NT2/D1 (cell line): ENCODE results near the gene SBK2.

Experiments used
- DNase-seq: peaks from one replicate; pipeline ENCODE4 v3.0.0-alpha.2; 2011; ENCODE audit warnings: low read depth, low spot score
- H3K27me3 ChIP-seq: 2 replicates; pipeline ENCODE4 v1.6.0; 2011; ENCODE audit warnings: mild to moderate bottlenecking; ENCODE audit not compliant: insufficient read length, insufficient read depth
- H3K36me3 ChIP-seq: 2 replicates; pipeline ENCODE4 v1.6.1; 2011; ENCODE audit warnings: mild to moderate bottlenecking, low read length, mixed read lengths; ENCODE audit not compliant: insufficient read depth, insufficient read length
- H3K4me1 ChIP-seq: 2 replicates; pipeline ENCODE4 v1.5.1; 2011; ENCODE audit not compliant: insufficient read depth, insufficient read length
- H3K4me3 ChIP-seq: 2 replicates; pipeline ENCODE4 v1.5.1; 2011; ENCODE audit warnings: low read depth; ENCODE audit not compliant: insufficient read length
- H3K9ac ChIP-seq: 2 replicates; pipeline ENCODE4 v1.6.0; 2011; ENCODE audit warnings: low read depth; ENCODE audit not compliant: insufficient read length
- H3K9me3 ChIP-seq: 2 replicates; pipeline ENCODE4 v1.5.1; 2011; ENCODE audit warnings: mild to moderate bottlenecking, low read length; ENCODE audit not compliant: insufficient read depth
- SUZ12 ChIP-seq: IDR thresholded peaks from 2 replicates; pipeline ENCODE4 v1.6.1; 2011; ENCODE audit not compliant: insufficient read length, insufficient read depth; ENCODE audit errors: extremely low read depth
- YY1 ChIP-seq: IDR thresholded peaks from 2 replicates; pipeline ENCODE4 v1.6.1; 2011; ENCODE audit not compliant: insufficient read length, insufficient read depth
- ZNF274 ChIP-seq: IDR thresholded peaks from 2 replicates; pipeline ENCODE4 v1.6.1; 2011; ENCODE audit warnings: mild to moderate bottlenecking, low read depth, low read length

Gene SBK2

DNA sequence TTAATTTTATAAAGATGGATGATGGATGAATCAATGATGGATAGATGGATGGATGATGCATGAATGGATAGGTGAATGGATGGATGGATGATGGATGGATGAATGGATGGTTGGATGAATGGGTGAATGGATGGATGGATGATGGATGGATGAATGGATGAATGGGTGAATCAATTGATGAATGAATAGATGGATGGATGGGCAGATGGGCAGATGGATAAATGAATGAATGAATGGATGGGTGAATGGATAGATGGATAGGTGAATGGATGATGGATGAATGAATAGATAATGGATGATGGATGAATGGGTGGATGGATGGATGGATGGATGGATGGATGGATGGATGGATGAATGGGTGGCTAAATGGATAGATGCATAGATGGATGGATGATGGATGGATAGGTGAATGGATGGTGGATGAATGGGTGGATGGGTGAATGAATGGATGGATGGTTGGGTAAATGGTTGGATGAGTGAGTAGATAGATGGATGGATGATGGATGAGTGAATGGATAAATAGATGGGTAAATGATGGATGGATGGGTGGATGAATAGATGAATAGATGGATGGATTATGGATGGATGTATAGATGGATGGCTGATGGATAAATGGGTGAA, 30.9 kb upstream of the SBK2 start:
- no peak overlapping the region for H3K9ac ChIP-seq
- no peak for DNase-seq
- TF ChIP-seq SUZ12 = no peak
- TF ChIP-seq YY1 = no peak
- no peak for TF ChIP-seq ZNF274
- no peaks in the 10 kb centered on the region for H3K9me3 ChIP-seq
- H3K36me3 ChIP-seq = no peaks in the 10 kb centered on the region
- H3K27me3 ChIP-seq = no peaks in the 10 kb centered on the region
- no peak overlapping the region for H3K4me3 ChIP-seq
- H3K4me1 ChIP-seq = no peaks in the 10 kb centered on the region

DNA sequence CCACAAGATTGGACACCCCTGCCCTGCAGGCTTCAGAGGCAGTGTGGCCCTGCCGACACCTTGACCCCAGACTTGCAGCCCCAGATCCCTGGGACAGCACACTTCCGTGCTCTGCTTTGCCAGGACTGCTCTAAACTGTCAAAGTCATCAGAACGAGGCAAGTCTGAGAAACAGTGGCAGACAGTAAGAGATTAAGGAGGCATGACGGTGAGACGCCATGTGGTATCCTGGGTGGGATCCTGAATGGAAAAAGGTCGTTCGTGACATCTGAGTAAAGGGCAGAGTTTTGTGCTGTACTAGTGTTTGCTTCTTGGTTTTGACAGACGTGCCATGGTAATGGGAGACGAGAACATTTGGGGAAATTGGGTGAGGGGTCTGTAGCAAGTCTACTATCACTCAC, 29.9 kb upstream of the SBK2 start:
- H3K4me3 ChIP-seq = no peak overlapping the region
- no peaks in the 10 kb centered on the region for H3K36me3 ChIP-seq
- H3K4me1 ChIP-seq = no peaks in the 10 kb centered on the region
- TF ChIP-seq SUZ12 = no peak
- TF ChIP-seq YY1 = no peak
- TF ChIP-seq ZNF274 = no peak
- H3K9me3 ChIP-seq = no peaks in the 10 kb centered on the region
- no peak for DNase-seq
- H3K9ac ChIP-seq = no peak overlapping the region
- H3K27me3 ChIP-seq = no peaks in the 10 kb centered on the region

DNA sequence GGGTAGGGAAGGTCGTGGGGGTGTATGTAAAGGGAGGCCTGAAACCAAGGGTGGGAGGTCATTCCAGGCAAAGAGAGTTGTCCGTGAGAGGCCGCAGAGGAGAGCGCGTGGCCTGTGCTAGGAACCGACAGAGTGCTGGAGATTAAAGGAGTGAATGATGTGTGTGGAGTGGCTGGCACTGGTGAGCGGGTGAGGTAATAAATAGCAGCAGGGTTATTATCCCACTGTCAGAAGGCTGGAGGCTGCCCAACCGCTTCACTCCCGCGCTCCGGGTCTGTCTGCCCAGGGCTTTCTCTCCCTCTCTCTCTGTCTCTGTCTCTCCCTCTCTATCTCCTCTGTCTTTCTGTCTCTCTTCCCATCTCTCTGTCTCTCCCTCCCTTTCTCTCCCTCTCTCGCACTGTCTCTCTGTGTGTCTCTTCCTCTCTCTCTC, 26.3 kb upstream of the SBK2 start:
- no peaks in the 10 kb centered on the region for H3K36me3 ChIP-seq
- TF ChIP-seq SUZ12 = no peak
- TF ChIP-seq ZNF274 = no peak
- no peak for TF ChIP-seq YY1
- no peaks in the 10 kb centered on the region for H3K9me3 ChIP-seq
- no peaks in the 10 kb centered on the region for H3K27me3 ChIP-seq
- no peak overlapping the region for H3K9ac ChIP-seq
- DNase-seq = no peak
- no peak overlapping the region for H3K4me3 ChIP-seq
- H3K4me1 ChIP-seq = no peaks in the 10 kb centered on the region

DNA sequence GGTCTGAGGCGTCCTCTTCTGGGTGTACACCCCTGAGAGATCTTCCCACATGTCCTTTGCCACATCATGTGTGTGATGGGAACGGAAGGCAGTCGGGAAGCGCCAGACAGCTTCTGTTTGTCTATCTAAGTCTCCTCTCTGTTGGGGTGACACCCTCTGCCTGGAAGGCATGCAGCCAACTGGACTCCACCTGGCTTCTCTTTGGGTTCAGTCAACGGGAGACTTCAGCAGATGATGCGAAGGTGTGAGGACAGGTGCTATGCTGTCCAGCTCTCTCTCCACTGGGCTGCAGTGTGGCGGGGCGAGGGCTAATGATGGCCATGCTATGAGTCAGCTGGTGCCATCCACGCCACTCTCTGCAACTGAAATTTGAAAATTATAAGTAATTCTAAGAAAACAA, 22.8 kb upstream of the SBK2 start:
- Histone ChIP-seq H3K9ac (no peak overlapping the region), H3K36me3 (no peaks in the 10 kb centered on the region), H3K4me3 (no peak overlapping the region), H3K27me3 (no peaks in the 10 kb centered on the region), H3K4me1 (no peaks in the 10 kb centered on the region), H3K9me3 (no peaks in the 10 kb centered on the region)
- TF ChIP-seq ZNF274 (no peak), YY1 (no peak), SUZ12 (no peak)
- no peak for DNase-seq

DNA sequence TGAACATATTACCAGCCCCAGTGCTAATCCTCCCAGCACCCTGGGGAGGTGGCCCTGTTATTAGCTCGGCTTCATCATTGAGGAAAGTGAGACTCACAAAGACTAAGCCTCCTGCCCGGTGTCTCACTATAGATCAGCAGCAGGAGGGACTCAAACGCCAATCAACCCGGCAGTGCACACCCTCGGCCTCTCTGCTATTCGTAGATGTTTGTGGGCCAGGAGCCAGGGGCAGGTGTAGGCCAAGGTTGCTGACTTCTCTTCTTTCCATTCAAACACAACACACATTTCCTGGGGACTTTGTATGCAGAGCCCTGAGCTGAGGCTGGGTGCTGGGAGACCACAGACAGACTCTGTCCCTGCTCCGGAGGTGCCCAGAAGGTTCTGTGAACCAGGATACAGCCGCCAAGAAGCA, 17.8 kb upstream of the SBK2 start:
- H3K9me3 ChIP-seq = no peaks in the 10 kb centered on the region
- no peak overlapping the region for H3K4me3 ChIP-seq
- H3K27me3 ChIP-seq = peaks cover 21% of the 10 kb centered on the region
- peaks cover 2% of the 10 kb centered on the region for H3K4me1 ChIP-seq
- no peak for TF ChIP-seq ZNF274
- TF ChIP-seq YY1 = no peak
- no peak for TF ChIP-seq SUZ12
- no peak overlapping the region for H3K9ac ChIP-seq
- no peak for DNase-seq
- no peaks in the 10 kb centered on the region for H3K36me3 ChIP-seq

DNA sequence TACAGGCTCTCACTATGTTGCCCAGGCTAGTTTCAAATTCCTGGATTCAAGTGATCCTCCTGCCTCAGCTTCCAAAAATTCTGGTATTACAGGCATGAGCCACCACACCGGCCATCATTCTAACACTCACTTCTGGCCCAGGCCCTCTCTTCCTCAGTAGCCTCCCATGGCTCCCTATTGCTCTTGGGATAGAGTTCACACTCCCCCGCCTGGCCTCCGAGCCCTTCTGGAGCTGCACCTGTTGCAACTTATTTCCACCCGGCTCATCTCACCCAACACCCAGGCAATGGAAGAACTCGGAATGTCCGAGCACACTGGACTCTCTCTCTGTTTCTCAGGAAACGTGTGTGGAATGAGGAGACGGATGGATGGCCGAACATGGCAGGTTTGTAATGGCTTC, 17.4 kb upstream of the SBK2 start:
- H3K36me3 ChIP-seq = no peaks in the 10 kb centered on the region
- no peaks in the 10 kb centered on the region for H3K9me3 ChIP-seq
- no peak overlapping the region for H3K9ac ChIP-seq
- peaks cover 21% of the 10 kb centered on the region for H3K27me3 ChIP-seq
- H3K4me3 ChIP-seq = no peak overlapping the region
- no peak for DNase-seq
- TF ChIP-seq ZNF274 (no peak), SUZ12 (no peak), YY1 (no peak)
- peaks cover 2% of the 10 kb centered on the region for H3K4me1 ChIP-seq

DNA sequence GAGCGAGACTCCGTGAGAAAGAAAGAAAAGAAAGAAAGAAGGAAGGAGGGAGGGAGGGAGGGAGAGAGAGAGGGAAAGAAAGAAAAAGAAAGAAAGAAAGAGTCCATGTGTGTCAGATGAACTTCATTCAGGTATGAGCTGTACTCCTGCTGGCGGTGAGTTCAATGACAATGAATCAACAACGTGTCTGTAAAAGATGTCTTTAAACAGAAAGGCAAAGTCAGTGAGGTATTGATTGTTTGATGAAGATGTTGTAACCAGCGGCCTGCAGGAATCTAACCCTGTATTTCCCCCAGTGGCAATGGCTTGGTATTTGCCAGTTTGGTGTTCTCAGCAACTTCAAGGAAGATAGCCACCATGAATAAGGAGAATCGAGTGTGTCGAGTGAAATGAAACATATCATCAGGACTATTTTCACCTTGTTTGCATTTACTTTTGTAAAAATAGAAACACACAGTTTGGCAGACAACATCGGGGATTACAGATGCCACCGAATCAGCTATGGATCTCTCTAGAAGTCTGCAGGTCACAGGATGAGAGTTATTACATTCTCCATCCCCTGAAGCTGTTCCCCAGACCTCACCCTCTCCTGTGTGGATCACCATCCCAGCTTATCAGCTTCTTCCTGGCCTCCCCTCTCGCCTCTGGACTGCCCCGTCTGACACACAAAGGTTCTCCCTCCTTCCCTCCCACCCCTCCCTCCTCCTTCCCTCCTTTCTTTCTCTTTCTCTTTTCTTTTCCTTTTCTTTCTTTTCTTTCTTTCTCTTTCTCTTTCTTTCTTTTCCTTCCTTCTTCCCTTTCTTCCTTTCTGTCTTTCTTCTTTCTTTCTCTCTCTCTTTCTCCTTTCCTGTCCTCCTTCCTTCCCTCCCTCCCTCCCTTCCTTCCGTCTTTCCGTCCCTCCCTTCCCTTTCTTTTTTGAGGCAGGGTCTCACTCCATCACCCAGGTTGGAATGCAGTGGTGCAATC, 16.6 kb upstream of the SBK2 start:
- Histone ChIP-seq H3K4me1 (peaks cover 2% of the 10 kb centered on the region), H3K27me3 (peaks cover 21% of the 10 kb centered on the region), H3K4me3 (no peak overlapping the region), H3K9ac (no peak overlapping the region), H3K9me3 (no peaks in the 10 kb centered on the region), H3K36me3 (no peaks in the 10 kb centered on the region)
- no peak for DNase-seq
- no peak for TF ChIP-seq SUZ12
- TF ChIP-seq ZNF274 = no peak
- TF ChIP-seq YY1 = no peak
